Endodermal cell (in vitro differentiated cells): ENCODE measurements around the gene NPDC1. TPM values are rescaled to one million over a fixed set of nuclear protein-coding genes. Genes with fewer than 3 reads are reported as not detected.
"Not testable (repeated sequence)": the region's sequence is repeated elsewhere in the genome, so short reads cannot be mapped to it uniquely, and the experiment has no call there.

Experiments used
- DNase-seq: peaks from one replicate; pipeline ENCODE4 v3.0.0-alpha.2; 2017
- H3K27ac ChIP-seq: 2 replicates; pipeline ENCODE4 v1.5.1; 2013; ENCODE audit warnings: mild to moderate bottlenecking, low read depth, low read length, moderate library complexity
- H3K27me3 ChIP-seq: 2 replicates; pipeline ENCODE4 v1.6.1; 2013; ENCODE audit warnings: mild to moderate bottlenecking, low read length, moderate library complexity; ENCODE audit not compliant: insufficient read depth, control insufficient read depth, poor library complexity, severe bottlenecking
- H3K36me3 ChIP-seq: 2 replicates; pipeline ENCODE4 v1.7.0; 2013; ENCODE audit warnings: mild to moderate bottlenecking, low read length, moderate library complexity; ENCODE audit not compliant: control insufficient read depth, insufficient read depth
- H3K4me1 ChIP-seq: one replicate; pipeline ENCODE4 v1.7.0; 2013; ENCODE audit warnings: low read length; ENCODE audit not compliant: control insufficient read depth, insufficient read depth
- H3K4me3 ChIP-seq: 2 replicates; pipeline ENCODE4 v1.5.1; 2013; ENCODE audit warnings: mild to moderate bottlenecking, low read length, moderate library complexity
- H3K9ac ChIP-seq: 2 replicates; pipeline ENCODE4 v1.6.1; 2013; ENCODE audit warnings: mild to moderate bottlenecking, low read length, moderate library complexity; ENCODE audit not compliant: poor library complexity, severe bottlenecking; ENCODE audit errors: extremely low read depth
- H3K9me3 ChIP-seq: 2 replicates; pipeline ENCODE4 v1.6.1; 2013; ENCODE audit warnings: mild to moderate bottlenecking, low read length, moderate library complexity; ENCODE audit not compliant: control insufficient read depth
- H3K27ac Mint-ChIP-seq: 2 replicates; pipeline ENCODE4 v1.8.0; 2020; ENCODE audit warnings: mixed read lengths
- H3K27me3 Mint-ChIP-seq: 2 replicates; pipeline ENCODE4 v1.8.0; 2021; ENCODE audit warnings: mild to moderate bottlenecking, mixed read lengths; ENCODE audit not compliant: insufficient read depth
- H3K36me3 Mint-ChIP-seq: 2 replicates; pipeline ENCODE4 v1.8.0; 2020; ENCODE audit warnings: low read depth, mixed read lengths
- H3K4me1 Mint-ChIP-seq: 2 replicates; pipeline ENCODE4 v1.8.0; 2020; ENCODE audit warnings: mixed read lengths
- H3K4me3 Mint-ChIP-seq: 2 replicates; pipeline ENCODE4 v1.8.0; 2020; ENCODE audit warnings: mild to moderate bottlenecking, moderate library complexity, mixed read lengths
- H3K9me3 Mint-ChIP-seq: 2 replicates; pipeline ENCODE4 v1.8.0; 2020; ENCODE audit warnings: mild to moderate bottlenecking, mixed read lengths
- CTCF ChIP-seq: fragments of 200-600 bp; sonication (generic); conservative IDR thresholded peaks from 2 replicates; pipeline ENCODE4 v1.5.0; 2021; ENCODE audit warnings: antibody characterized with exemption, mild to moderate bottlenecking
- WGBS, 2 experiments: methylation state at CpG; one replicate each; pipeline versions ENCODE4 v1.1.5 to v1.1.7; 2013; ENCODE audit warnings: missing lambda C conversion rate in 2 of 2, mixed read lengths in 1 of 2; ENCODE audit not compliant: insufficient coverage in 1 of 2, insufficient read length in 1 of 2; 5-methylcytosine and 5-hydroxymethylcytosine counted together
- total RNA-seq, 2 donors: library from RNA; stranded (reverse); fragmentation: NEBNext Ultra II Directional in 1 of 2; extraction: Animal tissue kit (Norgen Biotek cat#: 25700) in 1 of 2; gene quantifications; 2 replicates in 1 of 2; 3 replicates in 1 of 2; pipeline ENCODE4 v1.2.1, GENCODE V29; 2021

NPDC1 gene
- total RNA-seq, 2 donors from 2014 or later, result 60.8 to 73.3 TPM

- peaks cover 3% of the 10 kb centered on the region for H3K27me3 Mint-ChIP-seq
- H3K4me3 ChIP-seq, result no peak overlapping the region
- H3K4me3 Mint-ChIP-seq, result no peak overlapping the region
- H3K9me3 ChIP-seq, result no peaks in the 10 kb centered on the region
- DNase-seq, result no peak
- no peak for TF ChIP-seq CTCF
- H3K36me3 ChIP-seq, result no peaks in the 10 kb centered on the region
- H3K27ac ChIP-seq, result no peak overlapping the region
- H3K4me1 Mint-ChIP-seq, result no peaks in the 10 kb centered on the region
- peaks cover 19% of the 10 kb centered on the region for H3K9me3 Mint-ChIP-seq
- H3K36me3 Mint-ChIP-seq, result no peaks in the 10 kb centered on the region
- no peaks in the 10 kb centered on the region for H3K27me3 ChIP-seq
- no peaks in the 10 kb centered on the region for H3K4me1 ChIP-seq
- H3K9ac ChIP-seq, result no peak overlapping the region
- WGBS, 2 experiments, result 84 to 89% methylated on average over 12 to 30 of the region's 30 CpGs
- no peak overlapping the region for H3K27ac Mint-ChIP-seq
Measured at GRCh38 chr9:137007108-137007815, 38.7 kb downstream of the NPDC1 start.

DNA sequence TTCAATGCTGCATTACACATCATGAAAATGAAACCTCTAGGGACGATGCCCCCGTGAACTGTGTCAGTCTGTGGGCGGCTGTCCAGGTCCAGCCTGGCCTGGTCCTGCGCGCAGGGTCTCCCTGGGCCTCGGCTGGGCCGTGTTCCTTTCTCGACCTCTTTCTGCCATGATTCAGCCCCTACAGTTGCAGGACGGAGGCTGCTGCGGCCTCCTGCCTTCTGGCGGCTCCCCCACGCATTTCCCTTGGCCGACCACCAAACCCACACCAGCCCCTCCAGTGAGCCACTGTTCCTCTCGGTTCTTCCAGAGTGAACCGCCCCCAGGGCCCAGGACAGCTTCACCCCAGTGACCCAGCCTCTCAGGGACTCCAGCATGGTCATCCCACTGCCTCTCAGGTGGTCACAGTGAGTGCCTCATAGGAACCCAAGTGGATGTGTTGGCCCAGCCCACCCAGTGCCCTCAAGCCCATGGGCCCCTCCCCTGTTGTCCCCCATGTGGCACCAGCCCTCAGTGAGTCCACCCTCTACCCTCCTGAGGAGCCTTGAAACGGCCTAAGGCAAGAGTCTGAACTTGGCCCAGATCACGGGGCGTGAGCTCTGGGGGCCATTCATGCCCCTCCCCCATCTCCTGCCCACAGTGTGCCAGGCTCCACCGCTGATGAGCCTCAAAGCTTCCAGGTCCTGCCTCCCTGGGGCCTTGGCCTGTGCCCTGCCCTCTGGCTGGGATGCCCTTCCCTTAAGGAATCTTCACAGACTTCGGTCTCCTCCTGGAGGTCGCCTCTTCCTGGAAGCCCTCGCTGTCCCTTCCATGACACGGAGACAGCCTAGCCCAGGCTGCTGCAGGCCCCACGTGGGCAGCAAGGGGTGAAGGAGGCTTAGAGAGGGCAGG is 39.6 kb downstream of the NPDC1 start:
- Histone ChIP-seq H3K27me3 (no peaks in the 10 kb centered on the region), H3K9ac (no peak overlapping the region), H3K27ac (no peak overlapping the region), H3K4me3 (no peak overlapping the region), H3K4me1 (no peaks in the 10 kb centered on the region), H3K36me3 (no peaks in the 10 kb centered on the region), H3K9me3 (no peaks in the 10 kb centered on the region)
- 93 to 94% methylated on average over 8 to 24 of the region's 24 CpGs for WGBS, 2 experiments
- Mint-ChIP-seq H3K4me3 (no peak overlapping the region), H3K27me3 (peaks cover 3% of the 10 kb centered on the region), H3K4me1 (no peaks in the 10 kb centered on the region), H3K9me3 (peaks cover 19% of the 10 kb centered on the region), H3K27ac (no peak overlapping the region), H3K36me3 (no peaks in the 10 kb centered on the region)
- DNase-seq, result no peak
- TF ChIP-seq CTCF, result no peak

GRCh38 chr9:137004285-137004684 is 41.7 kb downstream of the NPDC1 start:
- not testable (repeated sequence) for H3K4me3 ChIP-seq, H3K36me3 ChIP-seq, H3K9ac ChIP-seq, H3K4me3 Mint-ChIP-seq, H3K4me1 Mint-ChIP-seq, H3K36me3 Mint-ChIP-seq, H3K9me3 ChIP-seq, H3K27me3 ChIP-seq, DNase-seq, H3K27ac Mint-ChIP-seq, H3K27me3 Mint-ChIP-seq, H3K4me1 ChIP-seq, H3K27ac ChIP-seq
- peaks cover 19% of the 10 kb centered on the region for H3K9me3 Mint-ChIP-seq
- peak; percentile 70 for TF ChIP-seq CTCF
- WGBS, 2 experiments, result 39 to 53% methylated on average over 11 to 16 of the region's 17 CpGs
